CD14-positive monocyte (primary cell): Measurements from ENCODE around the gene AGER. TPM values are rescaled to one million over a fixed set of nuclear protein-coding genes. Genes with fewer than 3 reads are reported as not detected.
"Not testable (repeated sequence)": the region's sequence is repeated elsewhere in the genome, so short reads cannot be mapped to it uniquely, and the experiment has no call there.

ENCODE experiments used
- DNase-seq, 3 donors: peaks; one replicate each; pipeline ENCODE4 v3.0.0-alpha.2; 2011 to 2022
- H2AFZ ChIP-seq: 2 replicates; pipeline ENCODE4 v1.6.0; 2012; ENCODE audit warnings: mild to moderate bottlenecking, low read depth, low read length, inconsistent platforms; ENCODE audit not compliant: insufficient read depth, poor library complexity, severe bottlenecking
- H3K27ac ChIP-seq, 2 donors: 1 replicate in 1 of 2; 2 replicates in 1 of 2; pipeline ENCODE4 v1.5.1; 2012 to 2013; ENCODE audit warnings: low read length in 2 of 2, control low read depth in 1 of 2, inconsistent platforms in 1 of 2, low read depth in 1 of 2, mild to moderate bottlenecking in 1 of 2
- H3K27me3 ChIP-seq, 2 donors: one replicate each; pipeline versions ENCODE4 v1.6.0 to v1.6.1; 2011 to 2013; ENCODE audit warnings: low read length in 2 of 2; ENCODE audit not compliant: control insufficient read depth in 2 of 2, insufficient read depth in 2 of 2
- H3K36me3 ChIP-seq, 2 donors: replicated peaks in 1 of 2; 1 replicate in 1 of 2; 2 replicates in 1 of 2; pipeline versions ENCODE4 v1.5.1 to v1.6.1; 2012 to 2013; ENCODE audit warnings: low read length in 2 of 2, control low read depth in 1 of 2, inconsistent platforms in 1 of 2, mild to moderate bottlenecking in 1 of 2; ENCODE audit not compliant: insufficient read depth in 2 of 2, control insufficient read depth in 1 of 2
- H3K4me1 ChIP-seq, 2 donors: 1 replicate in 1 of 2; 2 replicates in 1 of 2; pipeline versions ENCODE4 v1.5.1 to v1.6.1; 2012 to 2013; ENCODE audit warnings: low read length in 2 of 2, control low read depth in 1 of 2, inconsistent platforms in 1 of 2, mild to moderate bottlenecking in 1 of 2, moderate library complexity in 1 of 2; ENCODE audit not compliant: insufficient read depth in 2 of 2, control insufficient read depth in 1 of 2
- H3K4me2 ChIP-seq: replicated peaks from 2 replicates; pipeline ENCODE3; 2012; ENCODE audit warnings: low read length, moderate library complexity, mild to moderate bottlenecking; ENCODE audit not compliant: poor library complexity, severe bottlenecking; ENCODE audit errors: extremely low read depth
- H3K4me3 ChIP-seq, 3 experiments: fragments of 200-600 bp in 1 of 3; sonication (generic) in 1 of 3; replicated peaks in 1 of 3; 1 replicate in 2 of 3; 2 replicates in 1 of 3; pipeline ENCODE4 v1.5.1; 2011 to 2013; ENCODE audit warnings: low read length in 3 of 3, mild to moderate bottlenecking in 3 of 3, control low read depth in 2 of 3, low read depth in 2 of 3, inconsistent platforms in 1 of 3, moderate library complexity in 1 of 3
- H3K79me2 ChIP-seq: 2 replicates; pipeline ENCODE4 v1.6.0; 2012; ENCODE audit warnings: mild to moderate bottlenecking, control low read depth, inconsistent platforms, low read length, moderate library complexity; ENCODE audit not compliant: insufficient read depth
- H3K9ac ChIP-seq: 2 replicates; pipeline ENCODE4 v1.6.0; 2017; ENCODE audit warnings: low read length, mild to moderate bottlenecking; ENCODE audit not compliant: insufficient read depth, poor library complexity, severe bottlenecking
- H3K9me3 ChIP-seq, 2 donors: replicated peaks in 1 of 2; 1 replicate in 1 of 2; 2 replicates in 1 of 2; pipeline versions ENCODE4 v1.5.1 to v1.6.1; 2012 to 2013; ENCODE audit warnings: low read length in 2 of 2, control low read depth in 1 of 2; ENCODE audit not compliant: control insufficient read depth in 1 of 2, insufficient read depth in 1 of 2
- H4K20me1 ChIP-seq: 2 replicates; pipeline ENCODE4 v1.6.0; 2012; ENCODE audit warnings: mild to moderate bottlenecking, low read length, control low read depth, moderate library complexity; ENCODE audit not compliant: insufficient read depth
- H3K27ac Mint-ChIP-seq, 7 donors: one replicate each; pipeline ENCODE4 v1.8.0; 2020; ENCODE audit warnings: mild to moderate bottlenecking in 7 of 7, mixed read lengths in 7 of 7, moderate library complexity in 6 of 7, inconsistent platforms in 2 of 7
- H3K27me3 Mint-ChIP-seq, 3 donors: one replicate each; pipeline ENCODE4 v1.8.0; 2021 to 2022; ENCODE audit warnings: low read depth in 3 of 3, mild to moderate bottlenecking in 3 of 3, mixed read lengths in 3 of 3, moderate library complexity in 3 of 3, inconsistent platforms in 1 of 3
- H3K36me3 Mint-ChIP-seq, 2 donors: one replicate each; pipeline ENCODE4 v1.8.0; 2020; ENCODE audit warnings: mixed read lengths in 2 of 2, inconsistent platforms in 1 of 2, mild to moderate bottlenecking in 1 of 2
- H3K4me1 Mint-ChIP-seq: one replicate; pipeline ENCODE4 v1.8.0; 2020; ENCODE audit warnings: mild to moderate bottlenecking, mixed read lengths
- H3K4me3 Mint-ChIP-seq, 2 donors: one replicate each; pipeline ENCODE4 v1.8.0; 2020; ENCODE audit warnings: mild to moderate bottlenecking in 2 of 2, mixed read lengths in 2 of 2, moderate library complexity in 1 of 2
- H3K9me3 Mint-ChIP-seq, 7 donors: one replicate each; pipeline ENCODE4 v1.8.0; 2020 to 2022; ENCODE audit warnings: mixed read lengths in 7 of 7, mild to moderate bottlenecking in 6 of 7, moderate library complexity in 6 of 7, inconsistent platforms in 2 of 7
- CTCF ChIP-seq: fragments of 200-600 bp; IDR thresholded peaks from one replicate; pipeline ENCODE4 v1.8.0; 2022; ENCODE audit warnings: antibody characterized with exemption, mild to moderate bottlenecking
- WGBS: methylation state at CpG from one replicate; pipeline ENCODE4 v1.1.5; 2013; ENCODE audit warnings: missing lambda C conversion rate; ENCODE audit not compliant: insufficient coverage; 5-methylcytosine and 5-hydroxymethylcytosine counted together
- intact Hi-C, 2 donors: fragments of 100-400 bp; cut with micrococcal nuclease; formaldehyde crosslinking; loops; one replicate each; pipeline versions ENCODE4 v1.15.0 to v1.15.1; 2023
- polyA plus RNA-seq, 3 donors: library from polyadenylated mRNA; depleted of rRNA in 1 of 3; unstranded in 2 of 3; stranded (reverse) in 1 of 3; fragments of 300-500 nt in 2 of 3; fragments of >200 nt in 1 of 3; fragmentation: Illumina TruSeq in 2 of 3; gene quantifications; 1 replicate in 2 of 3; 2 replicates in 1 of 3; pipeline ENCODE4 v1.2.3, GENCODE V29; 2012 to 2021

AGER gene
- polyA plus RNA-seq, 3 donors: 0.60 to 55.0 TPM; not detected in 1

- Histone ChIP-seq H2AFZ (no peak overlapping the region), H3K27ac (peak overlapping the region; percentile 0 to 95), H3K4me2 (peak overlapping the region; percentile 100), H3K4me3 (peak overlapping the region in 1 of 3 experiments; percentile 98), H3K27me3 (no peaks in the 10 kb centered on the region), H3K36me3 (peaks cover 46 to 61% of the 10 kb centered on the region in 2 donors), H3K79me2 (peaks cover 79% of the 10 kb centered on the region), H3K9me3 (no peaks in the 10 kb centered on the region), H3K9ac (no peak overlapping the region), H4K20me1 (peaks cover 7% of the 10 kb centered on the region), H3K4me1 (peaks cover 57 to 62% of the 10 kb centered on the region in 2 donors)
- peaks cover 56 to 72% of the 10 kb centered on the region in 2 donors for H3K36me3 Mint-ChIP-seq
- TF ChIP-seq CTCF: no peak
- peaks cover 0 to 2% (median 1%) of the 10 kb centered on the region in 3 donors for H3K27me3 Mint-ChIP-seq
- peak overlapping the region; percentile 57 to 92 (median 85) for H3K27ac Mint-ChIP-seq
- H3K4me3 Mint-ChIP-seq: peak overlapping the region; percentile 52 to 71
- H3K4me1 Mint-ChIP-seq: peaks cover 62% of the 10 kb centered on the region
- H3K9me3 Mint-ChIP-seq: no peaks in the 10 kb centered on the region
- intact Hi-C loops: no loop called here
- DNase-seq: peak in 1 of 3 donors; percentile 37
- 5% methylated on average over 6 of the region's 12 CpGs for WGBS
Measured at GRCh38 chr6:32187009-32187709, 3.1 kb upstream of the AGER start.

- H3K9me3 ChIP-seq, H3K27me3 Mint-ChIP-seq, H3K9ac ChIP-seq, DNase-seq, H4K20me1 ChIP-seq, H3K27me3 ChIP-seq, H2AFZ ChIP-seq, H3K9me3 Mint-ChIP-seq, intact Hi-C loops: not testable (repeated sequence)
- H3K27ac ChIP-seq: peak overlapping the region; percentile 37 to 95
- Mint-ChIP-seq H3K4me1 (peaks cover 62% of the 10 kb centered on the region), H3K4me3 (peak overlapping the region; percentile 21 to 71), H3K36me3 (peaks cover 58 to 77% of the 10 kb centered on the region in 2 donors), H3K27ac (peak overlapping the region; percentile 57 to 92 (median 85))
- peaks cover 56 to 61% of the 10 kb centered on the region in 2 donors for H3K4me1 ChIP-seq
- H3K79me2 ChIP-seq: peaks cover 74% of the 10 kb centered on the region
- WGBS: 87% methylated on average over 6 of the region's 10 CpGs
- H3K36me3 ChIP-seq: peaks cover 48 to 68% of the 10 kb centered on the region in 2 donors
- peak overlapping the region in 1 of 3 experiments; percentile 98 for H3K4me3 ChIP-seq
- H3K4me2 ChIP-seq: peak overlapping the region; percentile 100
Measured at GRCh38 chr6:32186151-32186840, 2.2 kb upstream of the AGER start.

- H3K4me1 ChIP-seq: peaks cover 50 to 55% of the 10 kb centered on the region in 2 donors
- peak; percentile 47 to 78 (median 51) for DNase-seq
- H3K4me1 Mint-ChIP-seq: peaks cover 63% of the 10 kb centered on the region
- peaks cover 59 to 79% of the 10 kb centered on the region in 2 donors for H3K36me3 Mint-ChIP-seq
- H4K20me1 ChIP-seq, H3K27me3 ChIP-seq, H3K4me3 ChIP-seq, H3K4me3 Mint-ChIP-seq, H2AFZ ChIP-seq, H3K9me3 Mint-ChIP-seq, intact Hi-C loops, H3K9me3 ChIP-seq, H3K4me2 ChIP-seq, H3K9ac ChIP-seq, H3K27me3 Mint-ChIP-seq: not testable (repeated sequence)
- H3K36me3 ChIP-seq: peaks cover 54 to 69% of the 10 kb centered on the region in 2 donors
- H3K27ac ChIP-seq: peak overlapping the region; percentile 37 to 95
- WGBS: 60% methylated on average over 1 of the region's 11 CpGs
- peaks cover 74% of the 10 kb centered on the region for H3K79me2 ChIP-seq
- peak overlapping the region; percentile 57 to 92 (median 85) for H3K27ac Mint-ChIP-seq
Measured at GRCh38 chr6:32185681-32186131, 1.7 kb upstream of the AGER start.
